Articular chondrocyte of knee joint (primary cell): Measurements from ENCODE around the gene PDCL2. TPM values are rescaled to one million over a fixed set of nuclear protein-coding genes. Genes with fewer than 3 reads are reported as not detected.

Experiments
- total RNA-seq: library from RNA; depleted of rRNA; stranded (reverse); fragments of >200 nt; gene quantifications from 2 replicates; pipeline ENCODE4 v1.2.3, GENCODE V29; 2012

PDCL2 gene, protein sequence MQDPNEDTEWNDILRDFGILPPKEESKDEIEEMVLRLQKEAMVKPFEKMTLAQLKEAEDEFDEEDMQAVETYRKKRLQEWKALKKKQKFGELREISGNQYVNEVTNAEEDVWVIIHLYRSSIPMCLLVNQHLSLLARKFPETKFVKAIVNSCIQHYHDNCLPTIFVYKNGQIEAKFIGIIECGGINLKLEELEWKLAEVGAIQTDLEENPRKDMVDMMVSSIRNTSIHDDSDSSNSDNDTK
- total RNA-seq: not detected in 2 replicates

DNA sequence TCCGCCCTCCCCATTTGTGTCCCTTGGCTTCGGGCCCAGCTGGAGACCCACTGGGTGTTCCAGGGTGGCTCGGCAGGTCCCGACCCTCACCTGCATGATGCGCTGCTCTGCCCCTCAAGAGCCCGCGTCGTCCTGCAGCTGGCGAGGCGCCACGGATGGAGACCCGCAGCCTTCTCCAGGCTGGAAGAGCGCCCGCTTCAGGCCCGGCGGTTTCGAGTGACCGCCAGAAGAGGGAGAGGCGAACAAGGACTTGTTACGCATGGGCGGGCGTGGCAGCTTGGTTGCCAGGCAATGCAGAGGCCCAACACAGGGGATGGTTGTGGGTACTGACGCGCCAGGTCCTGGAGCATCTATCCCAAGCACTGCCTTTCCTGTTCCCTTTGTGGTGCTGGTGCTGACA, at the start of gene PDCL2:
Gene PDCL2 (minus strand): TSS at position 232 of the 400 bp plus-strand sequence. CDS start 136 bp downstream, at position 96.

DNA sequence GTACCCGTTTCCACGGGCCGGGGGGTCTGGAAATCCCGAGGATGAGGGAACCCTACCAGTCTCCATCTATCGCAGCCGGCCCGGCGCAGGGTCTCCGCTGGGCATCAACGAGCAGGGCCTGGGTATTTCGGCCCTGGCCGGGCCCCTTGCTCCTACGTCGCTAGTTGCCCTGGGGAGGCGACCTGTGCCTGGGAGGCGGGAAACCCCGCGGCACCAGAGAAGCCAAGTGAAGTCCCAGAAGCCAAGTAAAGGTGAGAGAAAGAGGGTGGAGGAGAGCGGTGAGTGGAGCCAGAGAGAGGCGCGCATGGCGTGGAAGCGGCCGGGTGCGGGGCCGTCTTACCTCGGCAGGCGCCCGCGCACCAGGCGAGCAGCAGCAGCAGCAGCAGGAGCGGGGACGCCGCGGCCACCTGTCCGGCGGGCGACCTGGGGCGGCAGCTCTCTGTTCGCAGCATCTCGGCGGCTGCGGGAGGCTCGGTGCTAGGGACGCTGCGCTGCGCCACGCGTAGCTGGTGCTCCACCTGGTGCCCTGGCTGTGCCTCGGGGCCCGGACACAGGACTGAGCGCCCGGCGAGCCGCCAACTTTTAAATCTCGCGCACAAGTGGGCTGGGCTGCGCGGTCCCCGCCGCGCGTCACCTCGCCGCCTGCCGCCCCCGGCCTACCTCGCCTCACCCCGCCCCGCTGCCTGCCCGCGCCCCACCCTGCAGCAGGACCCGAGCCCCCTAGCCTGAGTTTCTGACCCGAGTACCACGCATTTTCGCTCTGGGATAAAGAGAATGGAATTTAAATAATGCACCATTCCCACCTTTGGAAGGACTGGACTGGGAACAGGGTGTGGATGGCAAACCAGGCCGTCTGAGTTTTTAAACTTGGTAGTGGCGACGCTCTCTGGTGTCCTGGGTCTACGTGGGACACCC, 44.0 kb upstream of the PDCL2 start, which contains the start of gene NMU:
Gene NMU (minus strand): TSS at position 558 of the 915 bp plus-strand sequence. CDS start 106 bp downstream, at position 452.

DNA sequence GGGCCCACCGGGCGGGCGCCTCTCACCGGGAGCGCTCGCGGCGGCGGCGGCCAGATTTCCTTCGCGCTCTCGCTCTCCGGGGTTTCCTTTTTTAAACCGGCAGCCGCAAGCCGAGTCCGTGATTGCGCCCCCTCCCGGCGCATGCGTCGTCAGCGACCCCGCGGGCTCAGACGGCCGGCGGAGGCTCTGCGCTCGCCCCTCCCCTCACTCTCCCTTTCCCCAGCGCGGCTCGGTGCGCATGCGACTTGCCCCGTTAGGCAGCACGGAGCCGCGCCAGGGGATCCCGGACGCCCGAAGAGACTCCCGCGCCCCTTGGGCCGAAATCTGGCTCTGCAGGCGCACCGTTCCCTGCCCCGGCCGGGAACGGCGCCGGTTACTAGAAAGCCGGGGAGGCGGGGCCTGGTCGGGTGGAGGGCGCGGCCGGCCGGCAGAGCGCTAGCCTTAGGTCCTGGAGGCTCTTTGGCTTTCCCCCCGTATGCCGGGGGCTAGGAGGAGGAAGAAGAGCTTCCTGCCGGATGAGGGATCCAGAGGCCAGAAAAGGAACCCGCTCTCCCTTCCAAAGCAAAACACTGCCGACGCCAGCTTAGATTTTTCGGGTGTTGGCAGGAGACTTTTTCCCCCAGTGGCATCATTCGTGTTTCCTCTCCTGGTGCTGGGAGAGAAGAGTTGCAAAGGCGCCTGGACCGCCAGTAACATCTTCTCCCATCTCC, 45.1 kb downstream of the PDCL2 start, which contains the start of gene CLOCK:
Gene CLOCK (minus strand): TSS at position 154 of the 710 bp plus-strand sequence. CDS start 64,124 bp downstream, outside the sequence.

Other genes starting within 250 kb of the PDCL2 start
- 10.4 and 15.7 TPM in 2 replicates for gene SRD5A3, start 246.0 kb downstream of the PDCL2 start, total RNA-seq
- 216 and 235 TPM in 2 replicates for gene TMEM165, start 196.3 kb downstream of the PDCL2 start, total RNA-seq
- 51.9 and 57.1 TPM in 2 replicates for gene CLOCK, start 45.3 kb downstream of the PDCL2 start, total RNA-seq
- gene NMU, start 44.1 kb upstream of the PDCL2 start, total RNA-seq: 0.13 and 0.22 TPM in 2 replicates
- gene EXOC1L, start 227.5 kb upstream of the PDCL2 start, total RNA-seq: not detected in 2 replicates